Prostate gland (tissue), 2 donors: ENCODE results near the gene MBNL1. TPM values are rescaled to one million over a fixed set of nuclear protein-coding genes. Genes with fewer than 3 reads are reported as not detected.
A peak's percentile ranks its signal among the peaks of the same experiment; 100 is the strongest.

ENCODE experiments used
- DNase-seq: peaks from one replicate; pipeline ENCODE4 v3.0.0-alpha.2; 2019; ENCODE audit warnings: low spot score
- H3K27ac ChIP-seq, 2 donors: fragments of 200-600 bp; sonication (generic); 2 replicates each; pipeline ENCODE4 v1.5.1; 2017 to 2019
- H3K27me3 ChIP-seq: fragments of 200-600 bp; sonication (generic); replicated peaks from 2 replicates; pipeline ENCODE4 v1.5.1; 2019; ENCODE audit not compliant: insufficient read depth
- H3K36me3 ChIP-seq, 2 donors: fragments of 200-600 bp; sonication (generic); 1 replicate in 1 of 2; 2 replicates in 1 of 2; pipeline versions ENCODE4 v1.5.1 to v1.8.1; 2017 to 2019
- H3K4me1 ChIP-seq: fragments of 200-600 bp; sonication (generic); replicated peaks from 2 replicates; pipeline ENCODE4 v1.5.1; 2019
- H3K4me3 ChIP-seq, 2 donors: fragments of 200-600 bp; sonication (generic); 2 replicates each; pipeline ENCODE4 v1.5.1; 2017 to 2019
- H3K9me3 ChIP-seq: fragments of 200-600 bp; sonication (generic); 2 replicates; pipeline ENCODE4 v1.5.1; 2017
- POLR2A ChIP-seq: fragments of 450-650 bp; IDR thresholded peaks from one replicate; pipeline ENCODE4 v1.6.1; 2016; ENCODE audit warnings: antibody characterized with exemption, mild to moderate bottlenecking
- POLR2AphosphoS5 ChIP-seq: sonication (generic); formaldehyde crosslinking; IDR thresholded peaks from one replicate; pipeline ENCODE4 v1.6.1; 2017; ENCODE audit warnings: antibody characterized with exemption
- WGBS: methylation state at CpG from one replicate; pipeline ENCODE4 v1.1.5; 2018; 5-methylcytosine and 5-hydroxymethylcytosine counted together
- intact Hi-C: fragments of 100-400 bp; cut with DNase I; formaldehyde crosslinking; loops from one replicate; pipeline ENCODE4 v1.14.2; 2022
- total RNA-seq, 2 donors: library from RNA; depleted of rRNA; stranded (reverse); fragments of >200 nt; gene quantifications; one replicate each; pipeline ENCODE4 v1.1.0, GENCODE V29; 2016
- TF ChIP-seq, protein P1 (sequence below), 4 experiments: fragments of 200-600 bp in 2 of 4; fragments of 450-650 bp in 2 of 4; sonication (generic) in 2 of 4; IDR thresholded peaks; 1 replicate in 3 of 4; 2 replicates in 1 of 4; pipeline ENCODE4 v1.5.1; 2016 to 2019; ENCODE audit warnings: antibody characterized with exemption in 4 of 4, mild to moderate bottlenecking in 2 of 4, moderate library complexity in 2 of 4

The MBNL1 gene
- total RNA-seq, 2 donors from 2014 or later = 131 to 226 TPM

DNA sequence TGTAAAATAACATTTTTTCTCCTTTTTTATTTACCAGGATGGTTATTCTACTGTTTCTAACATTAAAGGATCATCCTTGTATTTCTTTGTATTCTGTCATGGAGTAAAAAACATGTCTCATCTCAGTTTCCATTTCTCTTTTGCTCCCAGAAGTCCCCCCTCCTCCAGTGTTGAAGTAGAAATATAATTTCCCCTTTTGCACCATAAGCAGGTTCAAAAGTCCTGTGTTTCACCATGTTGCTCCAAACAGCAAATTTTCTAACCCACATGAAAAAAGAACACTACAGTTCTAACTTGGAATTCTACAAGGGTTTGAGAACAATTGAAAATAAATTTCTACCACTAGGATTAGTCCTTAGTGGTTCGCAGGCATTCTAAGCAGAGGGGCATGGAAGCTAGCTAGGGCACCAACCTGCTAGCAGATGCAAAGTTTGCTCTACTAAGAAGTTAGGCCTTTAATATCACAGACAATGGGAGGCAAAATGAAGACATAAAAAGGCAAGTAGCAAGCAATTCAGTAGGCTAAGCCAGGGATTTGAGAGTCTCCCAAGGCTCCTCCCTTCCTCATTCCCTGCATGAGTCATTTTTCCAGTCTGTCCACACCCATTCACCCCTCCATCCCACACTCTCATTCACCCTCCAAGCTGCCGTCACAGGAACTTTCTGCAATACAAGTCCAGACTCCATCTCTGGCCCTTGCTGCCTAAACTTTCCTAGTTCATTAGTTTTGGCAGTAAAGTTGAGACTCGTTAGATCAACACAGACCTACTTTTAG is 2.3 kb upstream of the MBNL1 start:
- H3K36me3 ChIP-seq = no peaks in the 10 kb centered on the region
- 35% methylated on average over 3 of the region's 3 CpGs for WGBS
- H3K9me3 ChIP-seq = no peaks in the 10 kb centered on the region
- H3K4me1 ChIP-seq = peaks cover 3% of the 10 kb centered on the region
- peak; percentile 72 for DNase-seq
- peak overlapping the region; percentile 97 to 98 for H3K27ac ChIP-seq
- H3K27me3 ChIP-seq = no peaks in the 10 kb centered on the region
- no peak overlapping the region for H3K4me3 ChIP-seq
- TF ChIP-seq POLR2A (peak; percentile 28), POLR2AphosphoS5 (peak; percentile 84)
- TF ChIP-seq, protein P1, sequence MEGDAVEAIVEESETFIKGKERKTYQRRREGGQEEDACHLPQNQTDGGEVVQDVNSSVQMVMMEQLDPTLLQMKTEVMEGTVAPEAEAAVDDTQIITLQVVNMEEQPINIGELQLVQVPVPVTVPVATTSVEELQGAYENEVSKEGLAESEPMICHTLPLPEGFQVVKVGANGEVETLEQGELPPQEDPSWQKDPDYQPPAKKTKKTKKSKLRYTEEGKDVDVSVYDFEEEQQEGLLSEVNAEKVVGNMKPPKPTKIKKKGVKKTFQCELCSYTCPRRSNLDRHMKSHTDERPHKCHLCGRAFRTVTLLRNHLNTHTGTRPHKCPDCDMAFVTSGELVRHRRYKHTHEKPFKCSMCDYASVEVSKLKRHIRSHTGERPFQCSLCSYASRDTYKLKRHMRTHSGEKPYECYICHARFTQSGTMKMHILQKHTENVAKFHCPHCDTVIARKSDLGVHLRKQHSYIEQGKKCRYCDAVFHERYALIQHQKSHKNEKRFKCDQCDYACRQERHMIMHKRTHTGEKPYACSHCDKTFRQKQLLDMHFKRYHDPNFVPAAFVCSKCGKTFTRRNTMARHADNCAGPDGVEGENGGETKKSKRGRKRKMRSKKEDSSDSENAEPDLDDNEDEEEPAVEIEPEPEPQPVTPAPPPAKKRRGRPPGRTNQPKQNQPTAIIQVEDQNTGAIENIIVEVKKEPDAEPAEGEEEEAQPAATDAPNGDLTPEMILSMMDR (IDR thresholded peaks at IDR 0.05) = no peak
- intact Hi-C loops = loop anchor here (10.0 kb wide), 2 partner anchors 192 to 1858 kb away; partner anchors contain the start of gene ARHGEF26

DNA sequence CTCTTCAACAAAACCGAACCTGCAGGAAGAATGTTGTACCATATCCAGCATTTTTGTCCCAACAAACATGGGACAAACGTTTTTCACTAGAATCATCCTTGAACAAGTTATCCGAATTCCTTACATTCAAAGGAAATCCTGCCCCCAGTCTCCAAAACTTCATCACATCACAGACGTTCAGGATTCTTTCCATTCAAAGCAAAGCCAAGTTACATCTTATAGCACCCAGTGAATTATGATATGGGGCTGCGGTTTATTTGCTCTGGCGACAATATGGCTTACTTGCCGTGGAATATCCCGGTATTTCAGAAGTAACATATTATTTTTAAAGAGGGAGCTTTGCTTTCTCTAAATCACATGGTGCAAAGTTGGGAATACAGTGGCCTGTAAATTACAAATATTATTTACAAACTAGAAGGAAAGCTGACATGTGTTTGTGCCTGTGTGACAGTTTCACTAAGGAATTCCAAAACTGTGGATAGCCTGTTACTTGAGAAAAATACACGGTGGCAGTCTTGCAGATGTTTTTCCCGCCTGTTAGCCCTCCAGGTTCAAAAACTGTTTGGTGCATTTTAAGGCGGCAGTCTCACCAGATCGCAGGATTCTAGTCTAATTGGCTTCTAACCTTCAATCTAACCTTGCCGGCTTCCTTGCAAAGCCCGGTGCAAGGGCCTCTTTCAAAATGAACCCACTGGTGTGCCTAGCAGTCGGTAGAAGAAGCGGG is 736 bp upstream of the MBNL1 start:
- H3K27me3 ChIP-seq = no peaks in the 10 kb centered on the region
- H3K9me3 ChIP-seq = no peaks in the 10 kb centered on the region
- intact Hi-C loops = loop anchor here (1.0 to 10.0 kb wide), 5 partner anchors 68 to 1857 kb away; partner anchors contain the start of gene ARHGEF26
- peak overlapping the region; percentile 97 to 98 for H3K27ac ChIP-seq
- no peak for DNase-seq
- WGBS = 6% methylated on average over 16 of the region's 16 CpGs
- H3K4me3 ChIP-seq = peak overlapping the region; percentile 83 to 86
- H3K36me3 ChIP-seq = no peaks in the 10 kb centered on the region
- TF ChIP-seq, protein P1 (IDR thresholded peaks at IDR 0.05) = no peak
- peaks cover 3% of the 10 kb centered on the region for H3K4me1 ChIP-seq

DNA sequence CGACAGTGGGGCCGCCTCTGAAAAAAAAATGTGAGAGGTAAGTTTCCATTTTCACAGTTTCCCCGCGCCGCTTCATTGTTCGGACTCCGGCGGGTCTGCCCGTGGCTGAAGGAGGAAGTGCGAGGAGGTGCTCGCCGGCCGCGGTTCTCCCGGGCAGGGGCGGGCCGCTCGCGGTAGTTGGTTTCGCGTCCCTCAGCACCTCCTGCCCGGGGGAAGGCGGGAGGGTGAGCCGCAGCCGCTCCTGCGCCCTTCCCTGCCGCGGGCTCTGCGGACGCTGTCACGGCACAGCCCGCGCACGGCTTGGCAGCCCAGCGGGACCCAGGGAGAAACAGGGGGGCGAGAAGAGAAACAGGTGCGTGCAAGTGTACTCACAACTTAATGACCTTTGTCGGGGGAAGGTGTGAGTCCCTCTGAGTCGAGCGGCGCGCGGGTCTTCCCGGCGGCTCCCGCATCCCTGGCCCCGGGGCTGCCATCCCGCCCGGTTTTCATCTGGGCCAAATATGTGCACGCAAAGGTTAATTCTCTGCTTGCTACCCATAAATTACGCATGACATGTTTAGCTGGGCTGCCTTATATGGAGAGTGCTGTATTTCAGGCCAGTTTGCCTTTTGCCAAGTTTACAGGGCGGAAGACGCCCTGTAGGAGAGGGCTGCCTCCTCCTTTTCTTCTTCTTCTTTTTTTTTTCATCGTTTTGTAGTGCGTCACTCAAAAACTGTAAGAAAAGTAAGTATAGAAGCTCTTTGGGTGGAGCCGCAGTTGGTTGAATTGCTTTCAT is 514 bp downstream of the MBNL1 start:
- Histone ChIP-seq H3K27ac (peak overlapping the region; percentile 97 to 98), H3K4me3 (peak overlapping the region; percentile 83 to 86), H3K27me3 (no peaks in the 10 kb centered on the region), H3K36me3 (no peaks in the 10 kb centered on the region), H3K4me1 (peaks cover 3% of the 10 kb centered on the region), H3K9me3 (no peaks in the 10 kb centered on the region)
- peak; percentile 69 for DNase-seq
- TF ChIP-seq POLR2A (peak; percentile 1), POLR2AphosphoS5 (peak; percentile 69)
- TF ChIP-seq, protein P1 (IDR thresholded peaks at IDR 0.05) = no peak
- intact Hi-C loops = loop anchor here (2.0 to 10.0 kb wide), 4 partner anchors 138 to 1856 kb away; partner anchors contain the start of gene ARHGEF26
- under 1% methylated on average over 56 of the region's 56 CpGs for WGBS

DNA sequence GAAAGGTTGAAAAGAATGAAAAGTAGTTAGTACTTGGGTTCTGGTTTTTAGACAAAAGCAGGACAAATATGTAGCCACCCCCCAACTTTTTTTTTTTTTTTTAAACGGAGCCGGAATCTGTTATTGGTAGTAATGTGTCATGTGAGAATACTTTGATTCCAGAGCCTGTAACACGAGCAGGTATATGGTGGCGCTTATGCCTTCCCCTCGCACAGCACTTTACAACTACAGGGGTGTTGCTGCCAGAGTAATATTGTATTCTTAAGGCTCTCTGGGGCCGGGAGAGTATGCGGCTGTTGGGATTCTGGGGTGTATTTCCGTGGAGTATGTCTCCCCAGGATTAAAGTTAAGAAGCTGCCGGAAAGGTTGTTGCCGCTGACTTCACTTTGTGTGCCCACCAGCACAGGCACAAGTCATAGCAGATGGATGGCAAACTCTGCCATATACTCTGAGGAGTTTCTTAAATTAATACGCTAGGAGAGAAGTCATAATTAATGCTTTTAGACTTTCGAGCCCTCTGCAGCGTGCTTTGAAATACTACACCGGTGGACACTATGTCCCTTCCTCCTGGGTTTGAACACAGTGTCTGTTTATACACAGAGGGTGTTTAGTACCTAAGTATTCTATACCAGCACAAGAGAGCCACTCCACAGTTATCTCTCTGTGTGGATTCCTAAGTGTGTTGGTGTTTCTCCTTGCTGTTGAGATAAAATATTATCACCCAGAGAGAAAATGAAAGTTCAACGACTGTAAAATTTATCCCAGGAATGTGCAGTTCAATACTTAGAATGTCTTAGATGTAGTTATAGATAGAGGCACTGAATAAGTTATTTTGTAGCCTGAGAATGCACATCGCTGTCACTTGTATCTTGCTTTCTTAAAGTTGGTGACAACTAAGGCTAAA is 1.4 kb downstream of the MBNL1 start:
- peak overlapping the region; percentile 83 to 86 for H3K4me3 ChIP-seq
- H3K27me3 ChIP-seq = no peaks in the 10 kb centered on the region
- TF ChIP-seq POLR2A (peak; percentile 4), POLR2AphosphoS5 (no peak)
- TF ChIP-seq, protein P1 (IDR thresholded peaks at IDR 0.05) = no peak
- H3K27ac ChIP-seq = peak overlapping the region; percentile 97 to 98
- whole genome bisulfite sequencing = 0% methylated on average over 16 of the region's 16 CpGs
- H3K36me3 ChIP-seq = no peaks in the 10 kb centered on the region
- no peaks in the 10 kb centered on the region for H3K9me3 ChIP-seq
- peaks cover 3% of the 10 kb centered on the region for H3K4me1 ChIP-seq
- DNase-seq = peak; percentile 60
- intact Hi-C loops = loop anchor here (2.0 to 10.0 kb wide), 5 partner anchors 29 to 1855 kb away; partner anchors contain the start of gene ARHGEF26
